ENCODE measurements around the gene ARRDC2. TPM values are rescaled to one million over a fixed set of nuclear protein-coding genes. Genes with fewer than 3 reads are reported as not detected.
A peak's percentile ranks its signal among the peaks of the same experiment; 100 is the strongest.

ARRDC2 gene
- total RNA-seq, 1 donor from 2014 or later = 168 TPM

GRCh38 chr19:18044825-18045304 is 36.9 kb downstream of the ARRDC2 start:
- DNase-seq = peak; percentile 72
- ChIA-PET POLR2A (interaction anchor here (0.6 to 12.3 kb wide), 29 partner anchors 9 to 522 kb away, joined by 3 to 779 read pairs (median 5); partner anchors contain the start of genes ARRDC2, CCDC124, ELL and JAK3), CTCF (interaction anchor here (0.6 to 1.9 kb wide), 10 partner anchors 12 to 126 kb away, joined by 3 to 17 read pairs (median 3); partner anchors contain the start of gene ARRDC2)
- H3K9me3 Mint-ChIP-seq = no peaks in the 10 kb centered on the region
- H3K27me3 Mint-ChIP-seq = no peaks in the 10 kb centered on the region
- intact Hi-C loops (cut with micrococcal nuclease) = loop anchor here (1.0 to 2.0 kb wide), 4 partner anchors 13 to 38 kb away; no protein-coding TSS in a partner anchor
- H3K27ac Mint-ChIP-seq = peak overlapping the region; percentile 96
- TF ChIP-seq CTCF (IDR thresholded peaks at IDR 0.05) = no peak
- H3K4me1 Mint-ChIP-seq = peaks cover 55% of the 10 kb centered on the region
- peak; percentile 92 for ATAC-seq (ENCODE audit: low read depth)
- peak overlapping the region; percentile 78 for H3K4me3 Mint-ChIP-seq
- no peaks in the 10 kb centered on the region for H3K36me3 Mint-ChIP-seq (ENCODE audit: low read depth)

GRCh38 chr19:18045307-18046050 is 37.5 kb downstream of the ARRDC2 start:
- intact Hi-C loops (cut with micrococcal nuclease) = loop anchor here (1.0 to 2.0 kb wide), 4 partner anchors 13 to 38 kb away; no protein-coding TSS in a partner anchor
- POLR2A ChIA-PET = interaction anchor here (0.6 to 12.3 kb wide), 28 partner anchors 8 to 523 kb away, joined by 3 to 779 read pairs (median 6); partner anchors contain the start of genes ARRDC2, CCDC124, ELL and JAK3
- no peak for DNase-seq
- H3K4me3 Mint-ChIP-seq = peak overlapping the region; percentile 78
- H3K27ac Mint-ChIP-seq = peak overlapping the region; percentile 96
- peaks cover 61% of the 10 kb centered on the region for H3K4me1 Mint-ChIP-seq
- H3K36me3 Mint-ChIP-seq (ENCODE audit: low read depth) = no peaks in the 10 kb centered on the region
- peak; percentile 7 for ATAC-seq (ENCODE audit: low read depth)
- no peaks in the 10 kb centered on the region for H3K27me3 Mint-ChIP-seq
- no peaks in the 10 kb centered on the region for H3K9me3 Mint-ChIP-seq
- CTCF ChIA-PET = interaction anchor here (1.0 to 1.9 kb wide), 9 partner anchors 11 to 125 kb away, joined by 3 to 17 read pairs (median 3); partner anchors contain the start of gene ARRDC2
- no peak for TF ChIP-seq CTCF (IDR thresholded peaks at IDR 0.05)

- H3K27me3 Mint-ChIP-seq = no peaks in the 10 kb centered on the region
- ChIA-PET POLR2A (interaction anchor here (0.6 to 12.3 kb wide), 9 partner anchors 11 to 53 kb away, joined by 3 to 779 read pairs (median 18); partner anchors contain the start of genes ARRDC2 and MAST3), CTCF (interaction anchor here (1.1 to 1.9 kb wide), 3 partner anchors 11 to 30 kb away, joined by 3 to 7 read pairs (median 4); no protein-coding TSS in a partner anchor)
- H3K4me3 Mint-ChIP-seq = no peak overlapping the region
- intact Hi-C loops (cut with micrococcal nuclease) = no loop called here
- peaks cover 64% of the 10 kb centered on the region for H3K4me1 Mint-ChIP-seq
- no peaks in the 10 kb centered on the region for H3K9me3 Mint-ChIP-seq
- no peak for TF ChIP-seq CTCF (IDR thresholded peaks at IDR 0.05)
- DNase-seq (no peak), ATAC-seq (ENCODE audit: low read depth) (no peak)
- peak overlapping the region; percentile 96 for H3K27ac Mint-ChIP-seq
- H3K36me3 Mint-ChIP-seq (ENCODE audit: low read depth) = no peaks in the 10 kb centered on the region
Observed at GRCh38 chr19:18046059-18046718, 38.2 kb downstream of the ARRDC2 start.

GRCh38 chr19:18049385-18049784 is 41.4 kb downstream of the ARRDC2 start:
- no peak for TF ChIP-seq CTCF (IDR thresholded peaks at IDR 0.05)
- Mint-ChIP-seq H3K36me3 (ENCODE audit: low read depth) (no peaks in the 10 kb centered on the region), H3K4me1 (peaks cover 44% of the 10 kb centered on the region), H3K27me3 (no peaks in the 10 kb centered on the region), H3K4me3 (no peak overlapping the region), H3K9me3 (no peaks in the 10 kb centered on the region), H3K27ac (no peak overlapping the region)
- DNase-seq (no peak), ATAC-seq (ENCODE audit: low read depth) (no peak)
- CTCF ChIA-PET = no interaction called here
- intact Hi-C loops (cut with micrococcal nuclease) = no loop called here
- POLR2A ChIA-PET = interaction anchor here (1.1 kb wide), 1 partner anchor 31 kb away, joined by 3 read pairs; no protein-coding TSS in a partner anchor
